ENCODE measurements around the gene NES. TPM values are rescaled to one million over a fixed set of nuclear protein-coding genes. Genes with fewer than 3 reads are reported as not detected.

NES gene, protein sequence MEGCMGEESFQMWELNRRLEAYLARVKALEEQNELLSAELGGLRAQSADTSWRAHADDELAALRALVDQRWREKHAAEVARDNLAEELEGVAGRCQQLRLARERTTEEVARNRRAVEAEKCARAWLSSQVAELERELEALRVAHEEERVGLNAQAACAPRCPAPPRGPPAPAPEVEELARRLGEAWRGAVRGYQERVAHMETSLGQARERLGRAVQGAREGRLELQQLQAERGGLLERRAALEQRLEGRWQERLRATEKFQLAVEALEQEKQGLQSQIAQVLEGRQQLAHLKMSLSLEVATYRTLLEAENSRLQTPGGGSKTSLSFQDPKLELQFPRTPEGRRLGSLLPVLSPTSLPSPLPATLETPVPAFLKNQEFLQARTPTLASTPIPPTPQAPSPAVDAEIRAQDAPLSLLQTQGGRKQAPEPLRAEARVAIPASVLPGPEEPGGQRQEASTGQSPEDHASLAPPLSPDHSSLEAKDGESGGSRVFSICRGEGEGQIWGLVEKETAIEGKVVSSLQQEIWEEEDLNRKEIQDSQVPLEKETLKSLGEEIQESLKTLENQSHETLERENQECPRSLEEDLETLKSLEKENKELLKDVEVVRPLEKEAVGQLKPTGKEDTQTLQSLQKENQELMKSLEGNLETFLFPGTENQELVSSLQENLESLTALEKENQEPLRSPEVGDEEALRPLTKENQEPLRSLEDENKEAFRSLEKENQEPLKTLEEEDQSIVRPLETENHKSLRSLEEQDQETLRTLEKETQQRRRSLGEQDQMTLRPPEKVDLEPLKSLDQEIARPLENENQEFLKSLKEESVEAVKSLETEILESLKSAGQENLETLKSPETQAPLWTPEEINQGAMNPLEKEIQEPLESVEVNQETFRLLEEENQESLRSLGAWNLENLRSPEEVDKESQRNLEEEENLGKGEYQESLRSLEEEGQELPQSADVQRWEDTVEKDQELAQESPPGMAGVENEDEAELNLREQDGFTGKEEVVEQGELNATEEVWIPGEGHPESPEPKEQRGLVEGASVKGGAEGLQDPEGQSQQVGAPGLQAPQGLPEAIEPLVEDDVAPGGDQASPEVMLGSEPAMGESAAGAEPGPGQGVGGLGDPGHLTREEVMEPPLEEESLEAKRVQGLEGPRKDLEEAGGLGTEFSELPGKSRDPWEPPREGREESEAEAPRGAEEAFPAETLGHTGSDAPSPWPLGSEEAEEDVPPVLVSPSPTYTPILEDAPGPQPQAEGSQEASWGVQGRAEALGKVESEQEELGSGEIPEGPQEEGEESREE (N-terminal part only)
- total RNA-seq, result 250 and 276 TPM in 2 replicates

DNA sequence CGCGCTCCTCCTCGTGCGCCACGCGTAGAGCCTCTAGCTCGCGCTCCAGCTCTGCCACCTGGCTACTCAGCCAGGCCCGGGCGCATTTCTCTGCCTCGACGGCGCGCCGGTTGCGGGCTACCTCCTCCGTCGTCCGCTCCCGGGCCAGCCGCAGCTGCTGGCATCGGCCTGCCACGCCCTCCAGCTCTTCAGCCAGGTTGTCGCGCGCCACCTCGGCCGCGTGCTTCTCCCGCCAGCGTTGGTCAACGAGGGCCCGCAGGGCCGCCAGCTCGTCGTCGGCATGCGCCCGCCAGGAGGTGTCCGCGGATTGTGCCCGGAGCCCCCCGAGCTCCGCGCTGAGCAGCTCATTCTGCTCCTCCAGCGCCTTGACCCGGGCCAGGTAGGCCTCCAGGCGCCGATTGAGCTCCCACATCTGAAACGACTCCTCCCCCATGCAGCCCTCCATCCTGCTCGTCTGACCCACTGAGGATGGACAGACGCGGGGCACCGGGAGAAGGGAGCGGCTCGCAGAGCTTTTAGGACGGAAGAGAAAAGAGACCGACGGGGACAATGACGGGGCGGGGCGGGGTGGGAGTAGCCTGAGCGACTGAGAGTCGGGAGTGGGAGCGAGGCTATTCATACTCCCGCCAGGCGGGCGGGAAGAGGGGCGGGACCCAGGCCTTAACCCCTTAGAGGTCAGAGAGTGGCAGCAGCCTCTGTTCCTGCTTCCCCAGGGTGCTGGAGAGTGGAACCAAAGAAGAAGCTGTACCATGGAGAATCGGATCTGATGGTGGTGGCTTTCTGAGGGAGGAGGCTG is at the start of gene NES:
TSS of gene NES (minus strand) at position 588 of the 796 bp plus-strand sequence. CDS start at position 445, 143 bp downstream.
- DNase-seq (ENCODE audit: extremely low read depth, low read depth, low spot score), result no peak

DNA sequence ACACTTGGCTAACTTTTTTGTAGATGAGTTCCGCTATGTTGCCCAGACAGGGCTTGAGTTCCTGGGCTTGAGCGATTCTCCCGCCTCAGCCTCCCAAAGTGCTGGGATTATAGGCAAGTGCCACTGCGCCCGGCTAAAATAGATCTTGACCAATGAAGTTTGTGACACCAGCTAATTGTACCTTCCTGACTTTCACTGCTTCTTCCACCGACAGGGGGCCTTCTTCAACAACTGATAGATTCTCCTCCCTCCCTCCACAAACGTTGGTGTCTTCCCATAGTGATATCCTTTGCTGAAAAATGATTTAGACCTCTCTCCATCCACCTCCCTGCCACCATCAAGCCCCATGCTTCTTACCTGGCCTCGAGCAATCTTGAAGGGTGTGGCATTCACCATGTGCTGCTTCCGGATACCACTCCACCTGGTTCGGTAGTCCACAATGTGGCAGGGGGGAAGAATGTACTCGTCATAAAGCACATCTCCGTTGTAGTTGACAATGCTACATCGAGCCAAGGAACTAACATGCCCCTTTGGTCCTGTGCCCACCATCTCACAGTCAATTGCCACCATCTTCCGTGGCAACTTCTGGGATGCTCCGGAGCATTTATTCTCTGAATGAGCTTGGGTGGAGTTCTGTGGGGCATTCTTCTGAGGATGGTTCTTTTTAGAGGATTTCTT is 49.5 kb upstream of the NES start:
- no peak for DNase-seq (ENCODE audit: extremely low read depth, low read depth, low spot score)

DNA sequence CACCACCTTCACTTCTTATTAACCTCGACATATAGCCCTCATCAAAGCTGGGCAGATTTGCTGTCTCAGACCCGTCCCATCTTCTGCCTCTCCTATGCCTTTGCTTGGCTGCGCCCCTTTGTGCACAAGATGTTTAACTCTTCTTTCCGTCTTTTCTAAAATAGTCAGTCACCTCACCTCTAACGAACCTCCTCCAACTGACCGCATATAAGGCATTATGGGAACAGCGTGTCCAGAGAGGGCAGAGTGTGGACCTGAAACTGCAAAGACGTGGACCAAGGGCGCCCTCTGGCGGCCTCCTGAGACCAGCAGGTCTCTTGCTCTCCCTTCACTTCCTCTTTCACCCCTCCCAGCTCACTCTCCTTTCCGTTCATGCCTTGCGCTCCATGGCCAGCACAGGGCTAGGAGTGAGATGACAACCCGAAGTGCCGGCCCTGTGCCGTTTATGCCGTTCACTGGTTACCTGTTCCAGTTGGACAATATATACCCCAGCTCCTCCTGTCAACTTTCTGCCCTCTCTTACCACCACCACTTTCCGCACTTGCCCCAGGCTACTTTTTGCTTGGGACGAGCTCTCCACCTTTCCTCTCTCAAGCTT is 48.6 kb upstream of the NES start:
- DNase-seq (ENCODE audit: extremely low read depth, low read depth, low spot score), result no peak

DNA sequence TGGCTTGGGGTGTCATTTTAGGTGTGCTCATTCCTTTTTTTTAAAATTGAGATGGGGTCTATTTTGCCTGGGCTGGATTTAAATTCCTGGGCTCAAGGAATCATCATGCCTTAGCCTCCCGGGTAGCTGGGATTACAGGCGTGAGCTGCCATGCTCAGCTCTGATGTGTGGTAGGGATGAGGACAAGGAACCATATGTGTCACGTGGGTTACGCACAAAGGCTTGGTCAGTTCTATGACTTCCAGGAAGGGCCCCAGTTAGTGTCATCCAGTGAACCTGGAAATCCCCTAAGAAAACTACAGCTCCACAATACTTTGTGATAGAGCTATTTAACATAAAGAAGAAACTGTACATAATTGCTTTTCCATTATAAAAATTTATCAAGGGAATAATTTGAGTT is 44.3 kb upstream of the NES start:
- DNase-seq (ENCODE audit: extremely low read depth, low read depth, low spot score), result no peak

DNA sequence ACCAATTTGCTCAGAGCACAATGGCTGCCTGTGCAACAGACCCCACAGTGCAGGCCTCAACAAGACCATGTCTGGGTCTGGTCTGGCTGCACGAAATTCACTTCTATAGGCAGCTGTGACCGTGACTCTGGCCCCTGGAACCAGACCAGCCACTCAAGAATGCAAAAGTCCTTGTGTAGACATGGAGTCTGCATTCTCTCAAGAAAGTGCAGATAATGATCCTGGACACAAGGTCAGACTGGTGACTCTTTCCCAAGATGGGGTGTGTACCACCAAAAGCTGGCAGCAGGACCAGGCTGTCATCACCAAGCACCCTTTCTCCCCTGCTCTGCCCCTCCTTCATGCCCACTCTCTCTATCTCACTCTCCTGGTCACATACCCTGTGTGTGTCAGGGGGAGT is 43.9 kb upstream of the NES start:
- no peak for DNase-seq (ENCODE audit: extremely low read depth, low read depth, low spot score)

DNA sequence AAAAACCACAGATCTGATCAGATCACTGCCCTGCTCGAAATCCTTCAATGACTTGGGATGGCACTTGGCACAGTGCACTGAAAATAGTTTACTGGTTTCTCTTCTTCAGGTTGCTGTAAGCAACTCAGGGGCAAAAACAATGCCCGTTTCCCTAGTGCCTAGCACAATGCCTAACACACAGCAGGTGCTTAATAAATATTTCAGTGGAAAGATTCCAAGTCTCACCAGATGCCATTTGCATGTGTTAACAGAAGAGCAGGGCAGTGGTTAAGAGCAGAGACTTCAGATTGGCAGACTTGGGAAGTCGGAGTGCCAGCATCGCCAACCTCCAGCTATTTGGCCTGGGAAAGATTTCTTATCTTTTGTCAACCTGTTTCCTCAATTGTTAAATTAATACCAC is 40.1 kb upstream of the NES start:
- DNase-seq (ENCODE audit: extremely low read depth, low read depth, low spot score), result no peak

DNA sequence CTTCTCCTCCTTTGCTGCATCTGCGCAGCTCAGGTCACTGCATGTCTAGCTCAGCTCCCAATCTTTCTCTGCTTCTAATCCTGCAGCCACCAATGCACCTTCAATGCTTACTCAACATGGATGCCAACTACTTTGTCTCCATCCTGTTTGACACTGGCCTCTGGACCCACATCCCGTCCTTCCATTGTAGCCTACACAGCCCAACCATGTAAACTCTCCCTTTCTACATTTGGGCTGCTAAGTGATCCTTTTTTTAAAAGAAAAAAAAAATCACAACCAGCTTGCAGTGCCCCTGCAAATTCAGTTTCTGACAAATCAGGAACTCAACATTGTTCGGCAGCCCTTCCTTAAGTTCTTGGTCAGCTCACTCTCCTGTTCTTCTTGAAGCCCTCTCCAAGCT is 37.6 kb upstream of the NES start:
- no peak for DNase-seq (ENCODE audit: extremely low read depth, low read depth, low spot score)

DNA sequence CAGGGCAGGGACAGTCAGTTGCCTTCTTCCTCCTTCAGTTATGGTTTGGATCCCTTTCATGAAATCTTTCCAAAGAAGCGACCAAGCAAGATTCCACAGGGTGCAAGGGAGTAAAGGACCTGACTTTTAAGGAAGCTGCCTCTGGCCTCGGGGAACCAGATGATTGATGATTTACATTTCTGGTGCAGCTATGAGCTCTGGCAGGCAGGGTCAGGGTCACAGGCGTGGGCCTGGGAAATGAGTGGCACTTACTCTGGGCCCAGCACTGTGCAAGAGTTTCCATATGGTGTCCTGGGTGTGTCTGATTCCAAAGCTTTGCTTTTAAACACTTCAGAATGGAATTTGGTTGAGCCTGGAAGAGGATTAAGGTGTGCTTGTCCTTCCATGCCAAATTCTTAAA is 35.4 kb upstream of the NES start:
- no peak for DNase-seq (ENCODE audit: extremely low read depth, low read depth, low spot score)

DNA sequence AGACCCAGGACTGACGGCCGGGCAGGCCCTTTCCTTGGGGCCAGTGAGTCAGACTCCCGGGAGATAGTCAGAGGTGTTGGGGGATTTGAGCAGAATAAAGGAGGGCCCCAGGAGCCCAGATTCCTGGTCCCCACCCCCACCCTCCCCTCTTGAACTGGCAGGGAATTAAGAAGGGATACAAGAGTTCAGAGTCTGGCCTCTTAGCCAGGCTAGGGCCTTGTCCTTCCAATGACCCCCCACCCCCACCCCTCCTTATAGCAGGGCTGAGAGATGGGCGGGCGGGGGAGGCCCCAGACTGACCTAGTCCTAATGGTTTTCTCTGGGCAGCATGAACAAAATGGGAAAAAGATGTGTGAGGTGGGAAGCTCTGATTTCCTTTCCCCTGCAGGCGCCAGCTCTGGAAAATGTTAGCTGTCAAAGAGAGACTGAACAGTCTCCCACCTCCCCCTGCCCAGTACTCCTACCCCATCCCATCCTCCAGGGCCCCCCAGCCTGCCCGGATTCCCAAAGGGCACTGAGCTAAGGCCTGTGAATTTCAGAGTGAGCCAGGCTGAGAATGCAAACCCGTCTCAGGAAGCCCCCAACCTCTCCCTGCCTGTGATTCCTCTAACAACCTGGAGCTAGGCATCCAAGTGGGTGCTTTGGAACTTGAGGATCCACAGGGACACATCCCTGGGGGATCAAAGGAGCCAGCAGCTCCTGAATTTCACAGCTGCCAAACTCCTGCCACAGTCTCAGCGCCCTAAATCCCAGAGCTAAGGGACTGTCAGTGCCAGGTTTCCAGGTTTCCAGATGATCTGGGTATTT is 34.0 kb upstream of the NES start:
- no peak for DNase-seq (ENCODE audit: extremely low read depth, low read depth, low spot score)

DNA sequence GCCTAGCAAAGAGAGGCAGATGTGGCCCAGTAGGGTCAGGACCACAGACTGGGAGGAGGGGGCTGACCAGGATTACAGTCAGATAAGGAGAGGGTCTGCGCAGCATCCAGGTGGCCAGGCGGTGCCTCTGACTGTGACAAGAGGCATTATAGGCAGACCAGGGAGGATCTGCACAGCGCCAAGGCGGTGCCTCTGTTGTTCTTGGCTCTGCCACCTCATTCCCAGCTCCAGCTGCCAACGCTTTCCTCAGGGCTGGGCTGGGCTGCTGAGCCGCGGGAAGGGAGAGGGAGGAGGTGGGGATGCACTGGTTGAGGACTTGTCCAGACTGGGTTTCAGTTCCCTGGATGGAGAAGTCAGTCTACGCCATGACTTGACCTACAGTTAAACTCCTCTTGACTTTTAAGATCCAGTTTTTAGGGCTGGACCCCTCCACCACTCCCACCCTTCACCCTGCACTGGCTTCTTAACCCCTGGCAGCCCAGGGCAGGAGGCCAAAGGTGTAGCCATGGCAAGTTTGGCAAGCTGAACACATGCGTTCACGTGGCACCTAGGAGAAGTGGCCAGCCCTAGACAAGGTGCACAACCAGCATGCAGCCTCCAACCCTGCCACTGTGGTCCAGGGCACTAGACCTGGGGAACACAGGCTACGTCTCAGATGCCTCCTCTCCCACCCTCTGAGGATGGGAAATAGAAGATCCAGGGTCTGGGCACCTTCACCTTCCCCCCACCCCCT is 32.7 kb upstream of the NES start:
- no peak for DNase-seq (ENCODE audit: extremely low read depth, low read depth, low spot score)

DNA sequence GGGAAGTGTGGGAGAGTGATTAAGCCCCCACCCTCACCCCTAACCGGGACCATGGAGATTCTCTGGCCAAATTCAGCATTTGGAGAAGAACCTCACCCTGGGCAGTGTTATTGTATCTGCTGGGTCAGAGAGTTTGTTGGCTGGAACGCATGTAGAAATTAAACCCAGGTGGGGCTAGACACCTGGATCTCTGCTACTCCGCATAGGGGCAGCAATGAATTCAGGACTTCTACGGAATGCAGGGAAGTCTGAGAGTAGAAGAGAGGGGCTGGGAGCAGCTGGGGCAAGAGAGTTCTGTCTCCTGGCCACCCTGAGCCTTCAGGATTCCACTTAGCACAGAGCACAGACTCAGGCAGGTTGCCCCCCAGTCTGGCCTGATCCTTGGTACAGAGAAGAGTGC is 31.8 kb upstream of the NES start:
- no peak for DNase-seq (ENCODE audit: extremely low read depth, low read depth, low spot score)

DNA sequence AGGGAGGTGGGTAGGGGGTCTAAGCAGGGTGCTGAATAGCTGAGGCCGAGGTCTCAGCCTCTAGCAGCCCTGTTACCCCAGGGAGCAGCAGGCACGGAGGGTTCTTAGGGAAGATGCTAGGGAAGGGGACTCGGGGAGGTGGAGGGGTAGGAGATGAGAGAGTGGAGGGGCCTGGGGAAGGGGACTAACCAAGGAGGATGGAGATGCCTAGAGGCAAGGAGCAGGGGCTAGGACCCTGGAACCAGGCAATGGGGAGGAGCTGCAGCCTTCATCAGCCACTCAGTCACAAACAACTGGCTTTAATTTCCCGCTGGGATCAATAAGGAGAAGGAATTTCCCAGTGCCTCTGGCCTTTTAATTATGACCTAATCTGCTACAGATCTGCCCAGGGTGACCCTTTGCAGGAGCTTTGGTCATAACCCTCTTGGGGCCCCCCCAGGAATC is 31.0 kb upstream of the NES start:
- no peak for DNase-seq (ENCODE audit: extremely low read depth, low read depth, low spot score)

DNA sequence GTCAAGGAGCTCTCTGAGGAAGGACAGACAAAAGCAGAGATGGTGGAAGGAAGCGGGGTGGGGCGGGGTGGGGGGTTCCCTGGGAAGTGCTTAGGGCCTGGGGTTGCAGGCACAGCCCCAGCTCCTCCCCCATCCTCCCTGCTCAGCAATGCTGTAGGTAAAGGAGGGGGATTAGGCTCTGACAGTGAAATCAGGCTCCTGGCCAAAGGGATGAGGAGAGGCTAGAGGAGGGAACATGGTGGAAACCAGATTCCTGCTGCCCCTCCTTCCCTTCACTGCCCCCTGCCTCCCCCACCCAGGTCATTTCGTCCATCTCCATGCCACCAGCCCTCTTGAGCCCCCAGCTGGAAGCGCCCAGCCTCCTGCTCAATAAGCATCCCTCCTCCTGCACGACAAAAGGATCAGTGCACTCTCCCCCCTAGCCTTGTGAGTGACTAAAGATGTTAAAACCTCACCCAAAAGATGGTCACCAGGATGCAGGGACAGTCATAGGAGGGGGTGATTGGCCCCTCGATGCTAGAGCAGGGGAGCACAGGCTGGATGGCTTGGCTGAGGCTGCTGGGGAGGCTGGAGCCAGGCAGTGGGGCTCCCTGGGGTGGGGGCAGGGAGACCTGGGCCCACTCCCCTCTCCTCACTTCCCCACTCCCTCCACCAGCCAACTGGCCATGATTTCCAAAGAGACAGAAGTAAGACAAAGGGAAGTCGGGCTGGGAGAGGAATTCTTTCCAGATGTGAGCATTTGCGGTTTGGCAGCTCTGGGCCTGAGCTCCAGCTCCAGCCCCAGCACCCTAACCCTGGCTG is 30.4 kb upstream of the NES start:
- DNase-seq (ENCODE audit: extremely low read depth, low read depth, low spot score), result no peak

DNA sequence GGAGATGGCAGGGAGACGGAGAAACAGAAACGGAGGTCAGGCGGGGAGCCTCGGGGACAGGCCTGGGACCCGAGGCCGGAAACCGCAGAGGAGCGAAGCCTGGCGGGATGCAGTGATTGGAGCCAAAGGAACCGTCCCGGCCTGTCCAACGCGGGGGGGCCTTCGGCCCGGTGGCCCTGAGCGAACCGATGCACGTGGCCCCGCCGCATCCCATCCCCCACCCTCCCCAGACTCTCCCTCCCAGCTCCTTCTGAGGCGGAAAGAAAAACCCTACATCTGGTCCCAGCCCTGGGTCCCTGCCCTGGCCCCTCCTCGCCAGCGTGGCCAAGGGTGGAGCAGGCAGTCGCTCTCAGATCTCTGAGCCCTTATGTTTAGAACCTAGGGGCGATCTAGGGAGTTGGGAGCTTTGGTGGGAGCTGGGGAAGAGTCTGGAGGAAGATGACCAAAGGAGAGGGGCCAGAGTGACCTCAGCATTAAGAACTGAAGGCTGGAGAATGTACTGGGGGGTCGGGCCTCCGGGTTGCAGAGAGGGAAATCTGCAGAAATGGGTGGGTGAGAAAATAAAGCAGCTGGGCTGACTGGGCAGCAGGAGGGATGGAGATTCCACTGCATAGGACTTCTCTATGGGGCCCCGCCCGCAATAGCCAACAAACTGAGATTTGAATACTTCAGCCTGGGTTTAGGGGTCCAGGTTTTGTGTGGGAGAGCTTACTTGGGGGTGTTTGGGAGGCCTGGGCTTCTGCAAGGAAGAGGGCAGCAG is 29.6 kb upstream of the NES start:
- DNase-seq (ENCODE audit: extremely low read depth, low read depth, low spot score), result no peak

DNA sequence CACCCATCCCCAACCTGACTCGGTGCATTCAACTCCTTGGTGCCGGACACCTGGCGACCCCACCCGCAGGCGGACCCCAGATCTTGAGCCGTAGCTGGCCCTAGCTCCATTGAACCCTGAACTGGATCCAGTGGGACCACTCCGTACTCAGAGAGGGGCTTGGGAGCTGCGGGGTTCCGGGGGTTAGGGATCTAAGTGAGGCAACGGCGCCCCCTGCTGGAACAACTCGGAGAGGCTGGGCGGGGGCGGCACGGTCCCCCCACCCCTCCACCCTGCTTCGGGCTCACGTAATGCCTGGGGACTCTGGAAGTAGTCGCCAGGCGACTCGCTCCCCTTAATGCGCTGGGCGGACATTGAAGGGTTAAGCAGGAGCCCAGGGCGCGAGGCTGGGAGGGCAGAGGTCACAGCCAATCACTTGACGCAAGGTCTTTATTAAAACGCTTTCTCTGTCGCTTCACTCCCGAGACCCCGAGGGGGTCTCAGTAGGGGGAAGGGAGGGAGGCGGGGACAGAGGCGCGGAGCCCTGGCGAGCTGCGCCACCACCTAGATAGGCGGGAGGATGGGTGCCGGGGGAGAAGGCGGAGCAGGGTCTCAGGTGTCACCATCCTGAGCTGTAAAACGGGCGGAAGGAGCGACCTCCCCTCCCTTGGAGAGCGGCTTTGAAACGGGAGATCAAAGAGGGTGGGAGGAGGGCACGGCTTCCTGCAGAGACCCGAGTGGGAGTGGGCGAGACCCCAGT is 28.9 kb upstream of the NES start:
- no peak for DNase-seq (ENCODE audit: extremely low read depth, low read depth, low spot score)

All from glomerular endothelial cell (primary cell).